Right lobe of liver (tissue), 4 donors: ENCODE data around the gene MPIG6B.

Source experiments
- POLR2A ChIP-seq: fragments of 450-650 bp; IDR thresholded peaks from one replicate; pipeline ENCODE4 v1.6.1; 2017; ENCODE audit warnings: antibody characterized with exemption, mild to moderate bottlenecking
- TF ChIP-seq, protein P1 (sequence below), 4 donors: fragments of 200-600 bp in 3 of 4; fragments of 450-650 bp in 1 of 4; IDR thresholded peaks; one replicate each; pipeline versions ENCODE4 v1.5.1 to v1.8.0; 2016 to 2022; ENCODE audit warnings: antibody characterized with exemption in 4 of 4, mild to moderate bottlenecking in 2 of 4
- donor health status: DM: no; HTN: no; CAD: no.
- donor health status: DM: no; HTN: no; CAD: no.
- donor health status: DM: no; HTN: yes; CAD: no.

- no peak for TF ChIP-seq POLR2A
- TF ChIP-seq, protein P1, sequence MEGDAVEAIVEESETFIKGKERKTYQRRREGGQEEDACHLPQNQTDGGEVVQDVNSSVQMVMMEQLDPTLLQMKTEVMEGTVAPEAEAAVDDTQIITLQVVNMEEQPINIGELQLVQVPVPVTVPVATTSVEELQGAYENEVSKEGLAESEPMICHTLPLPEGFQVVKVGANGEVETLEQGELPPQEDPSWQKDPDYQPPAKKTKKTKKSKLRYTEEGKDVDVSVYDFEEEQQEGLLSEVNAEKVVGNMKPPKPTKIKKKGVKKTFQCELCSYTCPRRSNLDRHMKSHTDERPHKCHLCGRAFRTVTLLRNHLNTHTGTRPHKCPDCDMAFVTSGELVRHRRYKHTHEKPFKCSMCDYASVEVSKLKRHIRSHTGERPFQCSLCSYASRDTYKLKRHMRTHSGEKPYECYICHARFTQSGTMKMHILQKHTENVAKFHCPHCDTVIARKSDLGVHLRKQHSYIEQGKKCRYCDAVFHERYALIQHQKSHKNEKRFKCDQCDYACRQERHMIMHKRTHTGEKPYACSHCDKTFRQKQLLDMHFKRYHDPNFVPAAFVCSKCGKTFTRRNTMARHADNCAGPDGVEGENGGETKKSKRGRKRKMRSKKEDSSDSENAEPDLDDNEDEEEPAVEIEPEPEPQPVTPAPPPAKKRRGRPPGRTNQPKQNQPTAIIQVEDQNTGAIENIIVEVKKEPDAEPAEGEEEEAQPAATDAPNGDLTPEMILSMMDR (IDR thresholded peaks at IDR 0.05), result no peak
These were observed 39.2 kb downstream of the MPIG6B start, which contains the start of gene SAPCD1 for GRCh38 chr6:31762356-31762755.
